ENCODE measurements around the gene MCC.

Gene MCC

GRCh38 chr5:113364466-113364865 lies 123.8 kb downstream of the MCC start:
- DNase-seq (ENCODE audit: low read depth in 2 of 2), result no peak

GRCh38 chr5:113361701-113362100 lies 126.6 kb downstream of the MCC start:
- no peak for DNase-seq (ENCODE audit: low read depth in 2 of 2)

- DNase-seq (ENCODE audit: low read depth in 2 of 2), result no peak
Observed at GRCh38 chr5:113359419-113359818, 128.8 kb downstream of the MCC start.

- DNase-seq (ENCODE audit: low read depth in 2 of 2), result no peak
Observed at GRCh38 chr5:113358696-113359095, 129.6 kb downstream of the MCC start.

- no peak for DNase-seq (ENCODE audit: low read depth in 2 of 2)
Observed at GRCh38 chr5:113357696-113358476, 130.4 kb downstream of the MCC start.

GRCh38 chr5:113356487-113356886 lies 131.8 kb downstream of the MCC start:
- no peak for DNase-seq (ENCODE audit: low read depth in 2 of 2)

- DNase-seq (ENCODE audit: low read depth in 2 of 2), result no peak
Observed at GRCh38 chr5:113354055-113354454, 134.2 kb downstream of the MCC start.

- DNase-seq (ENCODE audit: low read depth in 2 of 2), result no peak
Observed at GRCh38 chr5:113347572-113347971, 140.7 kb downstream of the MCC start.

GRCh38 chr5:113344973-113345940 lies 143.0 kb downstream of the MCC start:
- no peak for DNase-seq (ENCODE audit: low read depth in 2 of 2)

GRCh38 chr5:113343343-113343742 lies 144.9 kb downstream of the MCC start:
- no peak for DNase-seq (ENCODE audit: low read depth in 2 of 2)

- DNase-seq (ENCODE audit: low read depth in 2 of 2), result no peak
Observed at GRCh38 chr5:113340537-113340936, 147.7 kb downstream of the MCC start.

- DNase-seq (ENCODE audit: low read depth in 2 of 2), result no peak
Observed at GRCh38 chr5:113338628-113339027, 149.6 kb downstream of the MCC start.

GRCh38 chr5:113337515-113338415 lies 150.5 kb downstream of the MCC start:
- DNase-seq (ENCODE audit: low read depth in 2 of 2), result no peak

GRCh38 chr5:113336975-113337374 lies 151.3 kb downstream of the MCC start:
- DNase-seq (ENCODE audit: low read depth in 2 of 2), result no peak

GRCh38 chr5:113333411-113333810 lies 154.8 kb downstream of the MCC start:
- DNase-seq (ENCODE audit: low read depth in 2 of 2), result no peak

- DNase-seq (ENCODE audit: low read depth in 2 of 2), result no peak
Observed at GRCh38 chr5:113331209-113331551, 157.1 kb downstream of the MCC start.

- no peak for DNase-seq (ENCODE audit: low read depth in 2 of 2)
Observed at GRCh38 chr5:113330533-113331208, 157.6 kb downstream of the MCC start.

GRCh38 chr5:113329981-113330380 lies 158.3 kb downstream of the MCC start:
- no peak for DNase-seq (ENCODE audit: low read depth in 2 of 2)

- DNase-seq (ENCODE audit: low read depth in 2 of 2), result no peak
Observed at GRCh38 chr5:113325054-113325453, 163.2 kb downstream of the MCC start.

GRCh38 chr5:113321276-113321675 lies 167.0 kb downstream of the MCC start:
- no peak for DNase-seq (ENCODE audit: low read depth in 2 of 2)

- no peak for DNase-seq (ENCODE audit: low read depth in 2 of 2)
Observed at GRCh38 chr5:113320273-113320780, 167.9 kb downstream of the MCC start.

Data from stimulated activated CD4-positive, alpha-beta T cell treated with anti-CD3 and anti-CD28 coated beads, Interleukin-1b, Interleukin-23, amount 100 ng/mL, for 1 hour (primary cell).